ENCODE data around the gene TTLL8. TPM values are rescaled to one million over a fixed set of nuclear protein-coding genes. Genes with fewer than 3 reads are reported as not detected.

The TTLL8 gene
- polyA plus RNA-seq, 1 experiment = not detected

GRCh38 chr22:49979587-49980264, 78.4 kb downstream of the TTLL8 start:
- DNase-seq (ENCODE audit: low read depth) = no peak
- H3K4me3 ChIP-seq (ENCODE audit: low read depth, low read length) = no peak overlapping the region
- CTCF ChIA-PET = interaction anchor here (0.7 to 1.8 kb wide), 3 partner anchors 9 to 51 kb away, joined by 3 to 4 read pairs (median 3); no protein-coding TSS in a partner anchor
- no peaks in the 10 kb centered on the region for H3K36me3 ChIP-seq (ENCODE audit: control insufficient read depth, insufficient read depth, low read length)
- H3K27me3 ChIP-seq (ENCODE audit: control insufficient read depth, insufficient read depth, low read length) = peaks cover 8% of the 10 kb centered on the region
- POLR2A ChIA-PET = no interaction called here
- peak; percentile 66 for TF ChIP-seq CTCF (IDR thresholded peaks at IDR 0.05; ENCODE audit: insufficient read depth, low read depth, low read length)

- POLR2A ChIA-PET = no interaction called here
Observed at GRCh38 chr22:49977578-49977977, 80.5 kb downstream of the TTLL8 start.

GRCh38 chr22:49976439-49977175, 81.5 kb downstream of the TTLL8 start:
- TF ChIP-seq CTCF (IDR thresholded peaks at IDR 0.05; ENCODE audit: insufficient read depth, low read depth, low read length) = no peak
- Histone ChIP-seq H3K4me3 (ENCODE audit: low read depth, low read length) (no peak overlapping the region), H3K36me3 (ENCODE audit: control insufficient read depth, insufficient read depth, low read length) (no peaks in the 10 kb centered on the region), H3K27me3 (ENCODE audit: control insufficient read depth, insufficient read depth, low read length) (no peaks in the 10 kb centered on the region)
- DNase-seq (ENCODE audit: low read depth) = no peak
- POLR2A ChIA-PET = no interaction called here
- CTCF ChIA-PET = interaction anchor here (0.7 to 1.4 kb wide), 2 partner anchors 46 to 155 kb away, joined by 3 to 8 read pairs; no protein-coding TSS in a partner anchor

More at GRCh38 chr22:49977578-49977977, 80.5 kb downstream of the TTLL8 start:
- H3K4me3 ChIP-seq (ENCODE audit: low read depth, low read length) = no peak overlapping the region
- no peaks in the 10 kb centered on the region for H3K36me3 ChIP-seq (ENCODE audit: control insufficient read depth, insufficient read depth, low read length)
- no peak for TF ChIP-seq CTCF (IDR thresholded peaks at IDR 0.05; ENCODE audit: insufficient read depth, low read depth, low read length)
- H3K27me3 ChIP-seq (ENCODE audit: control insufficient read depth, insufficient read depth, low read length) = no peaks in the 10 kb centered on the region
- CTCF ChIA-PET = interaction anchor here (1.8 kb wide), 1 partner anchor 53 kb away, joined by 3 read pairs; no protein-coding TSS in a partner anchor
- no peak for DNase-seq (ENCODE audit: low read depth)

GRCh38 chr22:49975543-49976389, 82.3 kb downstream of the TTLL8 start:
- DNase-seq (ENCODE audit: low read depth) = no peak
- H3K27me3 ChIP-seq (ENCODE audit: control insufficient read depth, insufficient read depth, low read length) = no peaks in the 10 kb centered on the region
- CTCF ChIA-PET = interaction anchor here (1.4 kb wide), 1 partner anchor 45 kb away, joined by 8 read pairs; no protein-coding TSS in a partner anchor
- POLR2A ChIA-PET = no interaction called here
- TF ChIP-seq CTCF (IDR thresholded peaks at IDR 0.05; ENCODE audit: insufficient read depth, low read depth, low read length) = no peak
- no peaks in the 10 kb centered on the region for H3K36me3 ChIP-seq (ENCODE audit: control insufficient read depth, insufficient read depth, low read length)
- H3K4me3 ChIP-seq (ENCODE audit: low read depth, low read length) = no peak overlapping the region
